Dedifferentiated amniotic fluid mesenchymal stem cell (primary cell): ENCODE measurements around the gene SLC28A1.

Experiments
- DNase-seq: peaks from one replicate; pipeline ENCODE4 v3.0.0-alpha.2; 2016; ENCODE audit errors: extremely low spot score

The SLC28A1 gene, protein sequence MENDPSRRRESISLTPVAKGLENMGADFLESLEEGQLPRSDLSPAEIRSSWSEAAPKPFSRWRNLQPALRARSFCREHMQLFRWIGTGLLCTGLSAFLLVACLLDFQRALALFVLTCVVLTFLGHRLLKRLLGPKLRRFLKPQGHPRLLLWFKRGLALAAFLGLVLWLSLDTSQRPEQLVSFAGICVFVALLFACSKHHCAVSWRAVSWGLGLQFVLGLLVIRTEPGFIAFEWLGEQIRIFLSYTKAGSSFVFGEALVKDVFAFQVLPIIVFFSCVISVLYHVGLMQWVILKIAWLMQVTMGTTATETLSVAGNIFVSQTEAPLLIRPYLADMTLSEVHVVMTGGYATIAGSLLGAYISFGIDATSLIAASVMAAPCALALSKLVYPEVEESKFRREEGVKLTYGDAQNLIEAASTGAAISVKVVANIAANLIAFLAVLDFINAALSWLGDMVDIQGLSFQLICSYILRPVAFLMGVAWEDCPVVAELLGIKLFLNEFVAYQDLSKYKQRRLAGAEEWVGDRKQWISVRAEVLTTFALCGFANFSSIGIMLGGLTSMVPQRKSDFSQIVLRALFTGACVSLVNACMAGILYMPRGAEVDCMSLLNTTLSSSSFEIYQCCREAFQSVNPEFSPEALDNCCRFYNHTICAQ

DNA sequence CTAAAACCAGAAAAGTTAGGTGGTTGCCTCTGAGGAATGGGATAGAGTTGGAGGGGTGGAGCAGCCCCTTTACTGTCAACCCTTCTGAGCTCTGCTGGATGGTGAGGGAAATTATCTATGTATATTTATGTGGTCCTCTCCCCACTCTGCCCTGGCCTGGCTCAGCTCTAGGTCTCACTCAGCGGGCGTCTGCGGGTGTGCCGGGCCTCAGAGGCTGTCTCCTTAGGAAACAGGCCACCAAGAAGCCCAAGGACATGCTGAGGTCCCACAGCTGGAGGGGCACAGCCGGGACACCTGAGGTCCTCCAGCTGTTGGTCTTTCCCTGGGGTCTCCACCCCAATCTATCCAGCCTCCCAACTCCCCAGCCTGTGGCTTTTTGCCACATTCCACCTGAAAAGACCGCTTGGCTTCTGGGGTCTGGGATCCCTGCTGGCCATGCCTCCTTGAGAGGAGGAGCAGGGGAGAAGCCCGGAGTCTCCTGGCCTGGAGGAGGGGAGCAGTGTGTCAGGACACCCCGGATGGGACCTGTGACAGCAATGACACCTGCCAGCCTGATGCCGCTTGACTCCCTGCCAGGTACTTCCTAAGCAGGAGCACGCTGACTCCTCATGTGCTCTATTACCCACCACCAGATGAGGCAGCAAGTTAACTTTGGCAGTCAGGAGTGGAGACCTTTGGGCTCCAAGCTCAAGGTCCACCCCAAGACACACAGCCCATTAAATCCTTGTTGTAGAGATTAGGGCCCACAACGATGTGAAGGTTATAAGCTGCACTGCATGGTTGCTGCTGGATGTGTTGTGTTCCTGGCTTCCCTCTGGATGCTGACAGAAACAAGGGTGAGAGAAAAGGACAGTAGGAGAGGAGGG lies at the start of gene SLC28A1:
Gene SLC28A1, plus strand, starts transcription at position 747 of the 866 bp plus-strand sequence. CDS start 3,099 bp downstream, outside the sequence.
- DNase-seq, result no peak

DNA sequence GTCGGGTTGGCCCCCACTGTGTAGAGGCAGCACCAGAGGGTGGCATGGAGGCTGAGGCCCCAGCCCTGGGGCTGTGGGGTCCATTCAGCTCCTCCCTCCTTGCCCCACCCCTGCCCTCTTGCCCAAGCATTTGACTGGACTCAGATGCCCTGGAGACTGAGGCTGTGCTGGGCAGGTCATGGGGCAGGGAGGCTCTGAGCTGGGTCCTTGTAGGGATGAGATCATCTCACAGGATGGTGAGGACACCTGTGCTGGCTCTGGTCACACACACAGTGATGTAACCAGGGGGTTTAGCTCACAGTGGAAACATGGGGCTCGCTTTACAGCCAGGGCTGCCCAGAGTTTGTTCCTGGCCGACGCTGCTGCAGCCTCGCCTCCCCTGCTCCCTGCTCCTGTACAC lies 49.5 kb upstream of the SLC28A1 start:
- no peak for DNase-seq

DNA sequence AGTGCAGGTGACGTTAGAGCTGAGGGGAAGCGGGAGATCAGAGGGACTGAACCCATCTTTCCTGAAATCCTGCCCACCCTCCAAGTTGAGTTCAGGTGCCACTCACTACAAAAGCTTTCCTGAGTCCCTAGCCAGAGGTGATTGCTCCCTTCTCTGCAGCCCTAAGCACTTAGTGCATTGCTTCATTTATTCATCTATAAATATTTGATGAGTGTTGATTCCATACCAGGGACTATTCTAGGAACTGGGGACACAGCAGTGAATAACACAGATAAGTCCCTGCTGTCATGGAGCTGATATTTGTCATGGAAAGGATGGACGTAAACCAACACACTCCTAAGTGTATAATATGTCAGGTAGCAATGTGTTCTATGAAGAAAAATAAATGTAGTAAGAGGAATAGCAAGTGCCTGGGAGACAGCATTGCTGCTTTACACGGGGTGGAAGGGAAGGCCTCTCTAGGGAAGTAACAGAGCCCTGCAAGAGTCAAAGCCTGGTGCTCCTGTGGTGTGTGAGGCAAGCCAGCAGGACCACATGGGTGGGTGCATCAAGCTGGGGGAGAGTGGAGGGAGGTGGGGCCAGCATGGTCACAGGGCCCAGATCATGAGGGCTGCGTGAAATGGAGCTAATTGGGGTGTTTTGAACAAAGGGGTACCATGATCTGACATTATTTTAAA lies 48.7 kb upstream of the SLC28A1 start:
- no peak for DNase-seq

DNA sequence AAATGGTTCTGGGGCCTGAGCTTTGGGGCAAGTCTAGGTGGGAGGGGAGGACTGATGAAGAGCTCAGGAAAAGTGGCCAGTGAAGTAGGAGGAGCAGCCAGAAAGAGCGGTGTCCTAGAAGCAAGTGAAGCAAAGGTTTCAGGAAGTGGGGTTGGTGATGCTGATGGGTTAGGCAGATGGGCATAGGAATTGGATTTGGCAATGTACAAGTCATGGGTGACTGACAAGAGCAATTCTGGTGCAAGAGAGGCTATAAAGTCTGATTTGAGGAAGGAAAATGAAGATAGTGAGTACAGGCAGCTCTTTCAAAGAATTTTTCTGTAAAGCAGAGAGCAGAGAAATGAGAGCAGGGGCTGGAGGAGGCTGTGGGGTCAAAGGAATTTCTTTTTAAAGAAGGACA lies 47.6 kb upstream of the SLC28A1 start:
- DNase-seq, result no peak

DNA sequence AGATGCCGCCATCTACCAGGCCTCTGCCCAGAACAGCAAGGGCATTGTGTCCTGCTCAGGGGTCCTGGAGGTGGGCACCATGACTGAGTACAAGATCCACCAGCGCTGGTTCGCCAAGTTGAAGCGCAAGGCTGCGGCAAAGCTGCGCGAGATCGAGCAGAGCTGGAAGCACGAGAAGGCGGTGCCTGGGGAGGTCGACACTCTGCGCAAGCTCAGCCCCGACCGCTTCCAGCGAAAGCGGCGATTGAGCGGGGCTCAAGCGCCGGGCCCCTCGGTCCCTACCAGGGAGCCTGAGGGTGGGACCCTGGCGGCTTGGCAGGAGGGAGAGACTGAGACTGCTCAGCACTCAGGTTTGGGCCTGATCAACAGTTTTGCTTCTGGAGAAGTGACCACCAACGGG lies 44.7 kb upstream of the SLC28A1 start:
- DNase-seq, result no peak

DNA sequence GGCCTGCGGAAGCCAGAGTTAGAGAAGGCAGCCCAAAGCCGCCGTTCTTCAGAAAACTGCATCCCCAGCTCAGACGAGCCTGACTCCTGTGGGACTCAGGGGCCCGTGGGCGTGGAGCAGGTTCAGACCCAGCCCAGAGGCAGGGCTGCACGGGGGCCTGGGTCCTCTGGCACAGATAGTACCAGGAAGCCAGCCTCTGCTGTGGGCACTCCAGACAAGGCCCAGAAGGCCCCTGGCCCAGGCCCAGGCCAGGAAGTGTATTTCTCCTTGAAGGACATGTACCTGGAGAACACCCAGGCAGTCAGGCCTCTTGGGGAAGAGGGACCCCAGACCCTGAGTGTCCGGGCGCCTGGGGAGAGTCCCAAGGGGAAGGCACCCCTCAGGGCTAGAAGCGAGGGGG lies 44.2 kb upstream of the SLC28A1 start:
- DNase-seq, result no peak

DNA sequence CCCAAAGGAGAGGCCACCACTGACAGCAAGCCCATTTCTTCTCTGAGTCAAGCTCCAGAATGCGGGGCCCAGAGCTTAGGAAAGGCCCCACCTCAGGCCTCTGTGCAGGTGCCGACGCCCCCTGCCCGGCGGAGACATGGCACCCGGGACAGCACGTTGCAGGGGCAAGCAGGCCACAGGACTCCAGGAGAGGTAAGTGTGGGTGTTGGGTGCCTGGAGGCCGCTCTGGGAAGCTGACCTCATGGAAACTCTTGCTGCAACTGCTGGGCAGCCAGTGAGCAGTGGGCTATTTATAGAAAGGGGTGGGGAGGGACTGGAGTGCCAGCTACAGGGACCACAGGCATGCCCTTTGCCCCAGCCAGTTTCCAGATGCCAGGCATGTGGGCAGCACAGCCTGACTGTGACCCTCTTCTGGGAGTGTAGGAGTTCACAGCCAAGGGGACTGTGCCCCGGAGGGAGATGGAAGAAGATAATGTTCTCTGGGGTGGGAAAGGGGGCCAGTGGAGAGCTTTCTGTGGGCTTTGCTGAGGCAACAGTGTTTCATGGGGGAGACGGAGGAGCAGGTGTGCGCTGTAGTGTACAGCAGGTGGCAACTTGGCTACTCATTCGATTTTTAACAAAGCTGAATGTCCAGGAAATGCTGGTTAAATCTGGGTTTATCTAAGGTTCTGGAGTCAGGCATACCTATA lies 43.6 kb upstream of the SLC28A1 start:
- DNase-seq, result peak; percentile 67

DNA sequence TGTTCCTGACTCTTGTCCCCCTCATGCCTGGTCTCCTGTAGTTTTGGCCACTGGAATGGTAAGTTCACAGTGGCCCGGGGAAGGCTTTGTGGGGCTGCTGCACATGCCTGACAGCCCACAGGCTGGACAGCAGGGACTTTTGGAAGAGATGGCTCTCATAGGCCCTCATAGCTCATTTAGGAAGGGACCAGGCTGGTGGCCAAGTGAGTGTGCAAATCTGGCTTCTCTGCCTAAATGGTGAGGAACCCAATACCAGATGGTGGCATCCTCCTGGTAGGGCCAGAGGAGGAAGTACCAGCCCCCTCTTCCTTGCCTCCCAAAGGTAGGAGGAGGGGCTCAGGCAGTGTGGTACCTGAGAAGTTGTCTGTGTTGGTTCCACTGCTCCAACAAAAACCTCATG lies 41.7 kb upstream of the SLC28A1 start:
- DNase-seq, result no peak

DNA sequence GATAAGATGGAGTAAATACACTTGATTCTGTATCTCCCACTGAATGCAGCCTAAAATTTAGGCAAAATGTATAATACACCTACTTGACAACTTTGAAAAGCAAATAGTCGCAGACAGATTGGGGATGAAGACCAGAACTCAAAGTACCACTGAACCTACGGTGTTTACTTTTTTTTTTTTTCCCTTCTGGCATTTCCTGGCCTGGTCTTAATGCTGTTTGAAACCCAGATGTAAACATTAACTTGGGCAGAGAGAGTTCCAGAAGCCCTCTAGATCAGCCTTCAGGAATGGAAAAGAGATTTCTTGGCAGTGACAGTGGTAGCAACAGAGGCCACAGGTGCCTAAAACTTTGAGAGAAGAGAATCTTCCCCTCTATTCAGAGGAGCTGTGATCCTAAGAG lies 39.5 kb upstream of the SLC28A1 start:
- DNase-seq, result no peak

DNA sequence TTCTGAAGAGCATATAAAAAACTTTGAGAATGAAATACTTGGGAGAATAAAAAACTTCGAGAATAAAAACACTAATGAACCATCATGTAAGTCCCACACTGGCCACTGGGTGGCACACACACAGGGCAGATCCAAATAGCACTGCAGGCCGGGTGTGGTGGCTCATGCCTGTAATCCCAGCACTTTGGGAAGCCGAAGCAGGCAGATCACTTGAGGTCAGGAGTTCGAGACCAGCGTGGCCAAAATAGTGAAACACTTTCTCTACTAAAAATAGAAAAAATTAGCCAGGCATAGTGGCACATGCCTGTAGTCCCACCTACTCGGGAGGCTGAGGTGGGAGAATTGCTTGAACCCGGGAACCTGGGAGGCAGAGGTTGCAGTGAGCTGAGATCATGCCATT lies 38.8 kb upstream of the SLC28A1 start:
- peak; percentile 29 for DNase-seq

DNA sequence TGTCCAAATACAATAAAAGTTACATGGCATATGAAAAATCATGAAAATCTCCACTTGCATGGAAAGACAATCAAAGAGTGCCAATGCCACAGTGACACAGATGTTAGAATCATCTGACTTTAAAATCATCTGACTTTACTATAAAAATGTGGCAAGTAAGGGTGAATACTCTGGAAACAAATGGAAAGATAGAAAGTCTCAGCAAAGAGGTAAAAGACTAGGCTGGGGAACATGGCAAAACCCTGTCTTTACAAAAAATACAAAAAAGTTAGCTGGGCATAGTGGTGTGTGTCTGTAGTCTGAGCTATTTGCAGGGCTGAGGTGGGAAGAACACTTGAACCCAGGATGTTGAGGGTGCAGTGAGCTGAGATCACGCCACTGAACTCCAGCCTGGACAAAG lies 38.2 kb upstream of the SLC28A1 start:
- no peak for DNase-seq

DNA sequence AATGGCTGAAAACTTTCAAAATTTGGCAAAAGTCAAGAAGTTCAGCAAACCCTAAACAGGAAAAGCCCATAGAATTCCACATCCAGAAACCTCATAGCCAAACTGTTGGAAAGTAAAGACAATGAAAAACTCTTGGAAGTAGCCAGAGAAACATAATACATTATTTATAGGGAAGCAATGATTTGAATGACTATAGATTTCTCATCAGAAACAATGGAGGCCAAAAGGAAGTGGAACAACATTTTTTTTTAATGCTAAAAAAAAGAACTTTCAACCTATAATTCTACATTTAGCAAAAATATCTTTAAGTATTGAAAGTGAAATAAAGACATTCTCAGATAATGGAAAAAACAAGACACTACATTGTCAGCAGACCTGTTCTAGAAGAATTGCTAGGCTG lies 37.1 kb upstream of the SLC28A1 start:
- no peak for DNase-seq

DNA sequence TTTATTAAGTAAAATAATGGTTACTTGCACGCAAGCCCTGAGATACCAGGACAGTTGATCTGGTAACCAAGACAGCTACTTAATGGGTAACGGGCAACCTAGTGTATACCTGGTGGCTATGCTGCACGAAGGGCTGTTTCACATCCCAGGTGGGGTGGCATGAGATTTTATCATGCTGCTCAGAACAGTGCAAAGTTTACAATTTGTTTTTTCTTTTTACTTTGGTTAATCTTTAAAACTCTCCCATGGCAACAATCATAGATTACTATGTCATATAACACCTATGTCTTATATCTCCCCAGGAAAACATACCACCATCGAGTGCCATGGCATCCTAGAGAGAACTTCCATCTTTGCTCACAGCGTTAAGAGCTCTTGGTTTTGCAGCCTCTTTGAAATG lies 32.2 kb upstream of the SLC28A1 start:
- no peak for DNase-seq

DNA sequence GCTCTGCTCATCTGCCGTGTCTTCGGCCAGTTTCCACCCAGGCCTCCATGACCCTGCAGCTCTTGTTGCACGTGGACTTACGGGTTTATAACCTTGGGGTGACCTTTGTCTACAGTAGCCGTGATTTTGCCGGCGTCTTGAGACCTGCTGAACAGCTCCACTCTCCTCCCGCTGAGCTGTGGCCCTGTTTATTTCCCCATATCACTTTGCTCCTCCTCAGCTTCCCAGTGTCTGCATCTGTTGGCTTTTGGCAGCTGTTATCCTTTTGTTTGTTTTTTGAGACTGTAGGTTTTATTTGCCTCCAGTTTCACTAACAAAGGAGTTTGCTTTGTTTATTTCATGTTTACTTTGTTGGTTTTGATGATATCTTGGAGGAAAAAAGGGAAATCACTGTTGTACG lies 29.3 kb upstream of the SLC28A1 start:
- DNase-seq, result no peak

DNA sequence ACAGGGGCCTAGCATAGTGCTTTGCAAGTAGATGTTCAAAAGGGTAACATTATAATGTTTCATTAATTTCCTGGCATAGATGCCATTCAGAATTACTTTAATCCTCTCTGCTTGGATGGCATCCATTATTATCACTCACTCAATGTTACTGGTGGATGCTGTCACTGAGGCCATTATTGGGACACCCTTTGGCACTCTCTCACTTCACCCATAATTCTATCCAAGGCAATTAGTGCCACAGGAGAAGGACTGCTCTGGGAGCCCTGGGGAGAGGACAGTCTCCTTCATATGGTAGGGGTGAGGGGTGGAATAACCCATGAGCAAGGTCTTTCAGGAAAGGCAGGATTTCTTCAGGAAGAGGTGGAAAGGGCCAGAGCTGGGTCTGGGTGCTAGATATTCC lies 28.7 kb upstream of the SLC28A1 start:
- DNase-seq, result no peak

DNA sequence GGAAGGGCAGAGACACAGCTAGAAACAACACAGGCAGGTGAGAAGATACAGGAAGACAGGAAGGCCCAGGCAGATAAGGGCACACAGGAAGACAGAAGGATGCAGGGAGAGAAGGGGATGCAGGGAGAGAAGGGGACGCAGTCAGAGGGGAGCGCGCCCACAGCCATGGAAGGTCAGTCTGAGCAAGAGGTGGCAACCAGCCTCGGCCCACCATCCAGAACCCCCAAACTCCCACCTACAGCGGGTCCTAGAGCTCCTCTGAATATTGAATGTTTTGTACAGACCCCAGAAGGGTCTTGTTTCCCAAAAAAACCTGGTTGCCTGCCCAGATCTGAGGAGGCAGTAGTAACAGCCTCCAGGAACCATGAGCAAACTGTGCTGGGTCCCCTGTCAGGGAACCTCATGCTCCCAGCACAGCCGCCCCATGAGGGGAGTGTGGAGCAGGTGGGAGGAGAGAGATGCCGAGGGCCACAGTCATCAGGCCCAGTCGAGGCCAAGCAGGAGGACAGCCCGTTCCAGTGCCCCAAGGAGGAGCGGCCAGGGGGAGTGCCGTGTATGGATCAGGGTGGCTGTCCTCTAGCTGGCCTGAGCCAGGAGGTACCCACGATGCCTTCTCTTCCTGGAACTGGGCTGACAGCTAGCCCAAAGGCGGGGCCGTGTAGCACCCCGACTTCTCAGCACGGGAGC lies 27.6 kb upstream of the SLC28A1 start:
- no peak for DNase-seq

DNA sequence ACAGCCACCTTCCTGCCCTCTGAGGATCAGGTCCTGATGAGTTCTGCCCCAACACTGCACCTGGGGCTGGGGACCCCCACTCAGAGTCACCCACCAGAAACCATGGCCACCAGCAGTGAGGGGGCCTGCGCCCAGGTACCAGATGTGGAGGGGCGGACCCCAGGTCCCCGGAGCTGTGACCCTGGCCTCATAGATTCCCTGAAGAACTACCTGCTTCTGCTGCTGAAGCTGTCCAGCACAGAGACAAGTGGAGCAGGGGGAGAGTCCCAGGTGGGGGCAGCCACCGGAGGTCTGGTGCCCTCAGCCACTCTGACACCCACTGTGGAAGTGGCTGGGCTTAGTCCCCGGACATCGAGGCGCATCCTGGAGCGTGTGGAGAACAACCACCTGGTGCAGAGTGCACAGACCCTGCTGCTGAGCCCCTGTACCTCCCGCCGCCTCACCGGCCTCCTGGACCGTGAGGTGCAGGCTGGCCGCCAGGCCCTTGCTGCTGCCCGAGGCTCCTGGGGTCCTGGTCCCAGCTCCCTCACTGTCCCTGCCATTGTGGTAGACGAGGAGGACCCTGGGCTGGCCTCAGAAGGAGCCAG lies 27.0 kb upstream of the SLC28A1 start:
- no peak for DNase-seq

DNA sequence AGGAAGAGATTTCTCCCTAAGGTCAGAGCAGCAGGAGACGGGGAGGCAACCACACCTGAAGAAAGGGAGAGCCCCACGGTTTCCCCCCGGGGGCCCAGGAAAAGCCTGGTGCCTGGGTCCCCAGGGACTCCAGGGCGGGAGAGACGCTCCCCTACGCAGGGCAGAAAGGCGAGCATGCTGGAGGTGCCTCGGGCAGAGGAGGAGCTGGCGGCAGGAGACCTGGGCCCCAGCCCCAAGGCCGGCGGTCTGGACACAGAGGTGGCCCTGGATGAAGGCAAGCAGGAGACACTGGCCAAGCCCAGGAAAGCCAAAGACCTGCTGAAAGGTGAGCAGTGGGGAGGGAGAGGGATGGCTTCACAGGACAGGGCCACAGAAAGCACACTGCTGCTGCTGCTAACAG lies 26.2 kb upstream of the SLC28A1 start:
- DNase-seq, result no peak

DNA sequence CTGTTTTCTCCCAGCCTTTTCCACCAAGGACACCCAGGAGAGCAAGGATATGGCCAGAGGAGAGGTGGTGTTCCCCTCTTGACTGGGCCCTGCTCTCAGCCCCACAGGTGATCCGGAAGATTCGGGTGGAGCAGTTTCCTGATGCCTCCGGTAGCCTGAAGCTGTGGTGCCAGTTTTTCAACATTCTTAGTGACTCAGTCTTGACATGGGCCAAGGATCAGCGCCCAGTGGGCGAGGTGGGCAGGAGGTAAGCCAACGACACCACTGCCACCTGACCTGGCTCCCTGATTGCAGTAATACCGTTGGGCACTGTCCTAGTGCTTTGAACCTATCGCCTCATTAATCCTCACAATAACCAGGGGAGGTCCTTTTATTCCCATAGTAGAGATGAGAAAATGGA lies 25.3 kb upstream of the SLC28A1 start:
- no peak for DNase-seq

DNA sequence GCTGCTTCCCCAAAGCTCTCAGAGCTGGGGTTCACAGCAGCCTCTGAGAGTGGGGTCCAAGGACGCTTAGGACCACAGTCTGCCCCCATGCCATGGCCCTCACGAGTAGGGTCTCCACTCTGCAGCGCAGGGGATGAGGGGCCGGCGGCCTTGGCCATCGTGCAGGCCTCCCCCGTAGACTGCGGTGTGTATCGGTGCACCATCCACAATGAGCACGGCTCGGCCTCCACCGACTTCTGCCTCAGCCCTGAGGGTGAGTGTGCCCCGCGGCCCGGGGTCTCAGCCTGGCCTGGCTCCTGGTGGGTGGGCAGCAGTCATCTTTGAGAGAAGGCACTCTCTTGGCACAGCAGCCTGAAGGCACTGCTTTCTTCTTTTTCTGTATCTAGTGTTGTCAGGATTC lies 24.8 kb upstream of the SLC28A1 start:
- DNase-seq, result no peak
